Progenitor cell of endocrine pancreas (in vitro differentiated cells): ENCODE measurements around the gene CACNA1F. TPM values are rescaled to one million over a fixed set of nuclear protein-coding genes. Genes with fewer than 3 reads are reported as not detected.

Experiments used
- DNase-seq: peaks from one replicate; pipeline ENCODE4 v3.0.0; 2021; ENCODE audit warnings: low spot score; ENCODE audit not compliant: unreplicated experiment
- H3K27ac Mint-ChIP-seq: 2 replicates; pipeline ENCODE4 v1.8.0; 2021; ENCODE audit warnings: mild to moderate bottlenecking, moderate library complexity, mixed read lengths
- H3K27me3 Mint-ChIP-seq: 2 replicates; pipeline ENCODE4 v1.8.0; 2021; ENCODE audit warnings: mixed read lengths
- H3K36me3 Mint-ChIP-seq: 2 replicates; pipeline ENCODE4 v1.8.0; 2022; ENCODE audit warnings: mixed read lengths; ENCODE audit not compliant: insufficient read depth
- H3K4me1 Mint-ChIP-seq: 2 replicates; pipeline ENCODE4 v1.8.0; 2021; ENCODE audit warnings: low read depth, mixed read lengths
- H3K4me3 Mint-ChIP-seq: 2 replicates; pipeline ENCODE4 v1.8.0; 2021; ENCODE audit warnings: low read depth, mild to moderate bottlenecking, moderate library complexity, mixed read lengths
- H3K9me3 Mint-ChIP-seq: 2 replicates; pipeline ENCODE4 v1.8.0; 2021; ENCODE audit warnings: low read depth, mixed read lengths
- CTCF ChIP-seq: fragments of 200-600 bp; sonication (generic); IDR thresholded peaks from one replicate; pipeline ENCODE4 v1.5.0; 2021; ENCODE audit warnings: antibody characterized with exemption, mild to moderate bottlenecking; ENCODE audit not compliant: unreplicated experiment
- total RNA-seq: library from RNA; stranded (reverse); gene quantifications from 2 replicates; pipeline ENCODE4 v1.2.1, GENCODE V29; 2021

The CACNA1F gene
- total RNA-seq, 1 donor from 2014 or later, result 0.19 TPM

GRCh38 chrX:49188468-49189076 lies 44.6 kb downstream of the CACNA1F start:
- no peak for TF ChIP-seq CTCF
- peaks cover 9% of the 10 kb centered on the region for H3K4me1 Mint-ChIP-seq
- no peak overlapping the region for H3K4me3 Mint-ChIP-seq
- peaks cover 1% of the 10 kb centered on the region for H3K36me3 Mint-ChIP-seq
- no peak for DNase-seq
- no peak overlapping the region for H3K27ac Mint-ChIP-seq
- H3K27me3 Mint-ChIP-seq, result no peaks in the 10 kb centered on the region
- H3K9me3 Mint-ChIP-seq, result peaks cover 3% of the 10 kb centered on the region

GRCh38 chrX:49187526-49187925 lies 45.6 kb downstream of the CACNA1F start:
- Mint-ChIP-seq H3K4me3 (peak overlapping the region; percentile 19), H3K36me3 (peaks cover 2% of the 10 kb centered on the region), H3K4me1 (peaks cover 9% of the 10 kb centered on the region), H3K27ac (no peak overlapping the region), H3K9me3 (peaks cover under 1% of the 10 kb centered on the region), H3K27me3 (no peaks in the 10 kb centered on the region)
- no peak for TF ChIP-seq CTCF
- no peak for DNase-seq

GRCh38 chrX:49187028-49187394 lies 46.1 kb downstream of the CACNA1F start:
- Mint-ChIP-seq H3K4me1 (peaks cover 9% of the 10 kb centered on the region), H3K4me3 (peak overlapping the region; percentile 19), H3K27me3 (no peaks in the 10 kb centered on the region), H3K9me3 (peaks cover 6% of the 10 kb centered on the region), H3K27ac (no peak overlapping the region), H3K36me3 (peaks cover 7% of the 10 kb centered on the region)
- DNase-seq, result no peak
- TF ChIP-seq CTCF, result no peak

DNA sequence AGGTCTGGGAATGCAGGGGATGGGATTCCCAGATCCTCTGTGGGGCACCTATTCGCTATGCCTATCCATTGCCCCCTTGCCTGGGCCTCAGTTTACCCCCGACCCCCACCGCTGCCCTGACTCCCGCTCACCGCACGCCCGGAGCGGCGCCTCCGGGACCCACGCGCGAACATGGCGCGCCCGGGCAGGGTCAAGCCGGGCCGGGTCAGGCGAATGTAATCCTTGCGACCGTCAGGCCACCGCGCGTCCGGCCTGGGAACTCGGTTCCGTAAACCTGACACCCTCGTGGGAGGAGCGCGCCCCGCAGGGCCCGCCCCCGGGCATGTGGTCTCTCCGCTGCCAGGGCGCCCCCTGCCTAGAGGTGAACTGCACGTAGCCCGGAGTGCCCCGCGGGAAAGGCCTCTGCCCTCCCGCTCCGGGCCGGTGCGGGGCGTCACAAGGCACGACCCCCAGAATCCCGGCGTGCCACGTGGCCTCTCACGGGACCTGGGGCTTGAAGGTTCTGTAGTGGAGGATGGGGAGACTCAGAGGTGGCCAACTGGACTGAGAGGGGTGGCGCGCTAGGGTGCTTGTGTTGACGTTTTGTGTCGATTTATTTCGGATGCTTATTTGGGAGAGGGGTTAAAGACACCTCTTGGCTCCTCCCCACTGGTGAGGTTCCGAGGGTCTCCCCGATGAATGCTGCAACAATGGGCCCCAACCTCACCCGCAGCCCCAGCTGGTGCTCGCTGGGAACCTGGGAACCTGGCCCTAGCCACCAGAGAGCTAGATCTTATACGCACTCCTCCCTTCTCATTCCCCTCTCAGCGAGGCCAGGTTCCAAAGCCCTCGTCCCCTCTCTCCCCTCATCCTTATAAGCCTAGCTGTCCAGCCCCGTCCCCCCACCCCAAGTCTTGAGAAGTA lies 46.8 kb downstream of the CACNA1F start, which contains the start of gene PRICKLE3:
Gene PRICKLE3, minus strand, starts transcription at position 249 of the 903 bp plus-strand sequence. Its CDS starts 76 bp downstream, at position 173.
- Mint-ChIP-seq H3K9me3 (peaks cover 6% of the 10 kb centered on the region), H3K4me1 (peaks cover 9% of the 10 kb centered on the region), H3K36me3 (peaks cover 7% of the 10 kb centered on the region), H3K4me3 (peak within 1 kb of the TSS; percentile 64), H3K27me3 (no peaks in the 10 kb centered on the region), H3K27ac (no peak within 1 kb of the TSS)
- peak; percentile 51 for DNase-seq
- peak; percentile 42 for TF ChIP-seq CTCF
